GM23248 (cell line): ENCODE data around the gene BEST2. TPM values are rescaled to one million over a fixed set of nuclear protein-coding genes. Genes with fewer than 3 reads are reported as not detected.
"Not testable (repeated sequence)": the region's sequence is repeated elsewhere in the genome, so short reads cannot be mapped to it uniquely, and the experiment has no call there.

ENCODE experiments used
- DNase-seq: peaks from one replicate; pipeline ENCODE4 v3.0.0-alpha.2; 2015
- H2AFZ ChIP-seq: fragments of 200-600 bp; sonication (generic); 2 replicates; pipeline ENCODE4 v1.6.1; 2016; ENCODE audit warnings: antibody characterized with exemption
- H3F3A ChIP-seq: fragments of 200-600 bp; sonication (generic); 2 replicates; pipeline ENCODE4 v1.6.1; 2016; ENCODE audit warnings: mild to moderate bottlenecking, antibody characterized with exemption, mixed run types; ENCODE audit not compliant: insufficient read depth
- H3K27ac ChIP-seq: fragments of 200-600 bp; sonication (generic); 2 replicates; pipeline ENCODE4 v1.5.1; 2016; ENCODE audit warnings: mild to moderate bottlenecking
- H3K27me3 ChIP-seq: fragments of 200-600 bp; sonication (generic); replicated peaks from 2 replicates; pipeline ENCODE4 v1.6.1; 2016; ENCODE audit warnings: mild to moderate bottlenecking; ENCODE audit not compliant: insufficient read depth
- H3K36me3 ChIP-seq: fragments of 200-600 bp; sonication (generic); 2 replicates; pipeline ENCODE4 v1.6.1; 2016; ENCODE audit warnings: low read depth, mild to moderate bottlenecking
- H3K4me1 ChIP-seq: fragments of 200-600 bp; sonication (generic); 2 replicates; pipeline ENCODE4 v1.6.1; 2016; ENCODE audit warnings: mild to moderate bottlenecking; ENCODE audit not compliant: insufficient read depth
- H3K4me2 ChIP-seq: fragments of 200-600 bp; sonication (generic); one replicate; pipeline ENCODE4 v1.6.1; 2016; ENCODE audit warnings: mild to moderate bottlenecking; ENCODE audit not compliant: unreplicated experiment
- H3K4me3 ChIP-seq: fragments of 200-600 bp; sonication (generic); 2 replicates; pipeline ENCODE4 v1.5.1; 2016; ENCODE audit warnings: mild to moderate bottlenecking
- H3K79me2 ChIP-seq: fragments of 200-600 bp; sonication (generic); 2 replicates; pipeline ENCODE4 v1.6.1; 2016; ENCODE audit warnings: mild to moderate bottlenecking; ENCODE audit not compliant: insufficient read depth
- H3K9ac ChIP-seq: fragments of 200-600 bp; sonication (generic); 2 replicates; pipeline ENCODE4 v1.6.1; 2016; ENCODE audit warnings: mild to moderate bottlenecking
- H3K9me2 ChIP-seq: fragments of 200-600 bp; sonication (generic); 2 replicates; pipeline ENCODE4 v1.6.1; 2016; ENCODE audit warnings: mixed run types, mild to moderate bottlenecking, moderate library complexity; ENCODE audit not compliant: insufficient read depth
- H3K9me3 ChIP-seq: fragments of 200-600 bp; sonication (generic); one replicate; pipeline ENCODE4 v1.6.1; 2017; ENCODE audit warnings: low read depth
- H4K20me1 ChIP-seq: fragments of 200-600 bp; sonication (generic); 2 replicates; pipeline ENCODE4 v1.6.0; 2016; ENCODE audit not compliant: insufficient read depth
- EZH2 ChIP-seq: fragments of 200-600 bp; sonication (generic); IDR thresholded peaks from 2 replicates; pipeline ENCODE4 v1.6.1; 2018; ENCODE audit warnings: antibody characterized with exemption, mild to moderate bottlenecking; ENCODE audit not compliant: insufficient read depth, poor library complexity, severe bottlenecking
- EZH2phosphoT487 ChIP-seq: fragments of 200-600 bp; sonication (generic); IDR thresholded peaks from 2 replicates; pipeline ENCODE4 v1.6.1; 2018; ENCODE audit warnings: antibody characterized with exemption, moderate library complexity, mild to moderate bottlenecking, low read depth; ENCODE audit not compliant: insufficient read depth
- WGBS, 2 experiments: methylation state at CpG; one replicate each; pipeline ENCODE4 v1.1.6; 2015 to 2017; ENCODE audit warnings: low lambda C conversion rate in 2 of 2, low coverage in 1 of 2; ENCODE audit errors: missing lambda C conversion rate in 2 of 2; 5-methylcytosine and 5-hydroxymethylcytosine counted together
- in situ Hi-C: fragments of 300-500 bp; cut with MboI; formaldehyde crosslinking; loops from 2 replicates; pipeline ENCODE4 v1.15.0; 2020
- polyA plus RNA-seq: library from polyadenylated mRNA; unstranded; fragments of >200 nt; fragmentation: Nextera tagmentation; extraction: Ambion mirVana; gene quantifications from 2 replicates; pipeline ENCODE4 v1.2.1, GENCODE V29; 2016
- total RNA-seq: library from RNA; depleted of rRNA; stranded (reverse); fragments of >200 nt; shearing (Covaris generic); gene quantifications from 2 replicates; pipeline ENCODE4 v1.2.3, GENCODE V29; 2014

BEST2 gene
- total and polyA plus RNA-seq, 2 experiments from 2014 or later, result not detected

GRCh38 chr19:12706332-12706718 lies 45.3 kb upstream of the BEST2 start:
- no peak for DNase-seq
- no peaks in the 10 kb centered on the region for H3K27me3 ChIP-seq
- no peak for TF ChIP-seq EZH2phosphoT487
- TF ChIP-seq EZH2, result no peak
- no peak overlapping the region for H3K9ac ChIP-seq
- no peak overlapping the region for H2AFZ ChIP-seq
- H3K9me2 ChIP-seq, result no peaks in the 10 kb centered on the region
- WGBS, 2 experiments, result 93% methylated on average over 13 of the region's 13 CpGs
- peaks cover 61% of the 10 kb centered on the region for H3K36me3 ChIP-seq
- no peaks in the 10 kb centered on the region for H3F3A ChIP-seq
- peaks cover 21% of the 10 kb centered on the region for H3K79me2 ChIP-seq
- H3K27ac ChIP-seq, result no peak overlapping the region
- H3K9me3 ChIP-seq, result no peaks in the 10 kb centered on the region
- in situ Hi-C loops, result no loop called here
- no peak overlapping the region for H3K4me3 ChIP-seq
- H3K4me1 ChIP-seq, result no peaks in the 10 kb centered on the region
- H3K4me2 ChIP-seq, result no peak overlapping the region
- no peaks in the 10 kb centered on the region for H4K20me1 ChIP-seq

GRCh38 chr19:12708641-12709040 lies 43.0 kb upstream of the BEST2 start:
- H2AFZ ChIP-seq, result no peak overlapping the region
- H3K27me3 ChIP-seq, result no peaks in the 10 kb centered on the region
- H3K9me2 ChIP-seq, result no peaks in the 10 kb centered on the region
- no peak overlapping the region for H3K4me2 ChIP-seq
- no peaks in the 10 kb centered on the region for H4K20me1 ChIP-seq
- in situ Hi-C loops, result no loop called here
- H3K9ac ChIP-seq, result no peak overlapping the region
- H3K4me3 ChIP-seq, result no peak overlapping the region
- H3F3A ChIP-seq, result no peaks in the 10 kb centered on the region
- DNase-seq, result no peak
- H3K79me2 ChIP-seq, result peaks cover 38% of the 10 kb centered on the region
- WGBS, 2 experiments, result 87 to 91% methylated on average over 8 of the region's 8 CpGs
- H3K9me3 ChIP-seq, result no peaks in the 10 kb centered on the region
- H3K4me1 ChIP-seq, result no peaks in the 10 kb centered on the region
- no peak for TF ChIP-seq EZH2
- TF ChIP-seq EZH2phosphoT487, result no peak
- H3K27ac ChIP-seq, result no peak overlapping the region
- H3K36me3 ChIP-seq, result peaks cover 60% of the 10 kb centered on the region

GRCh38 chr19:12711187-12711586 lies 40.4 kb upstream of the BEST2 start:
- Histone ChIP-seq H3K4me1 (no peaks in the 10 kb centered on the region), H3K4me3 (no peak overlapping the region), H4K20me1 (no peaks in the 10 kb centered on the region), H3K9me2 (no peaks in the 10 kb centered on the region), H3K9ac (no peak overlapping the region), H3K27me3 (no peaks in the 10 kb centered on the region), H3F3A (no peaks in the 10 kb centered on the region), H3K79me2 (peaks cover 63% of the 10 kb centered on the region), H3K9me3 (no peaks in the 10 kb centered on the region), H2AFZ (no peak overlapping the region), H3K36me3 (peaks cover 67% of the 10 kb centered on the region), H3K4me2 (no peak overlapping the region), H3K27ac (no peak overlapping the region)
- TF ChIP-seq EZH2phosphoT487 (no peak), EZH2 (no peak)
- WGBS, 2 experiments, result 86 to 89% methylated on average over 17 of the region's 17 CpGs
- in situ Hi-C loops, result no loop called here
- no peak for DNase-seq

- H3K27ac ChIP-seq, H3K9me2 ChIP-seq, DNase-seq, H2AFZ ChIP-seq, H3K9me3 ChIP-seq, H3K4me2 ChIP-seq, H3K4me1 ChIP-seq, H3F3A ChIP-seq, H3K27me3 ChIP-seq, H3K4me3 ChIP-seq, H3K9ac ChIP-seq, H4K20me1 ChIP-seq, in situ Hi-C loops: not testable (repeated sequence)
- Histone ChIP-seq H3K79me2 (peaks cover 72% of the 10 kb centered on the region), H3K36me3 (peaks cover 62% of the 10 kb centered on the region)
- 43 to 44% methylated on average over 12 to 13 of the region's 14 CpGs for WGBS, 2 experiments
Measured at GRCh38 chr19:12712077-12712476, 39.5 kb upstream of the BEST2 start.

GRCh38 chr19:12713304-12713703 lies 38.3 kb upstream of the BEST2 start:
- H3K36me3 ChIP-seq, result peaks cover 53% of the 10 kb centered on the region
- 83 to 86% methylated on average over 9 of the region's 9 CpGs for WGBS, 2 experiments
- H3K27ac ChIP-seq, in situ Hi-C loops, H2AFZ ChIP-seq, H3K9me3 ChIP-seq, H3K4me1 ChIP-seq, DNase-seq, H4K20me1 ChIP-seq, H3K27me3 ChIP-seq, H3F3A ChIP-seq, H3K4me3 ChIP-seq, H3K9ac ChIP-seq, H3K9me2 ChIP-seq, H3K4me2 ChIP-seq: not testable (repeated sequence)
- peaks cover 84% of the 10 kb centered on the region for H3K79me2 ChIP-seq
